Measurements from ENCODE around the gene DNAH3.
"Not testable (repeated sequence)": the region's sequence is repeated elsewhere in the genome, so short reads cannot be mapped to it uniquely, and the experiment has no call there.

Gene DNAH3

GRCh38 chr16:21156767-21157467 is 6.3 kb upstream of the DNAH3 start:
- H3K9me3 ChIP-seq (ENCODE audit: control insufficient read depth, insufficient read depth, low read length) = no peaks in the 10 kb centered on the region
- peaks cover 15% of the 10 kb centered on the region for H3K36me3 ChIP-seq (ENCODE audit: control insufficient read depth, insufficient read depth, low read length)
- H3K9ac ChIP-seq (ENCODE audit: low read depth, low read length) = no peak overlapping the region
- H3K4me1 ChIP-seq (ENCODE audit: control insufficient read depth, insufficient read depth, low read length) = peaks cover 14% of the 10 kb centered on the region
- no peak overlapping the region for H3K27ac ChIP-seq (ENCODE audit: low read depth, low read length)
- no peak overlapping the region for H3K4me3 ChIP-seq (ENCODE audit: low read depth, low read length)
- peaks cover 9% of the 10 kb centered on the region for H3K27me3 ChIP-seq (ENCODE audit: control insufficient read depth, insufficient read depth, low read length)

DNA sequence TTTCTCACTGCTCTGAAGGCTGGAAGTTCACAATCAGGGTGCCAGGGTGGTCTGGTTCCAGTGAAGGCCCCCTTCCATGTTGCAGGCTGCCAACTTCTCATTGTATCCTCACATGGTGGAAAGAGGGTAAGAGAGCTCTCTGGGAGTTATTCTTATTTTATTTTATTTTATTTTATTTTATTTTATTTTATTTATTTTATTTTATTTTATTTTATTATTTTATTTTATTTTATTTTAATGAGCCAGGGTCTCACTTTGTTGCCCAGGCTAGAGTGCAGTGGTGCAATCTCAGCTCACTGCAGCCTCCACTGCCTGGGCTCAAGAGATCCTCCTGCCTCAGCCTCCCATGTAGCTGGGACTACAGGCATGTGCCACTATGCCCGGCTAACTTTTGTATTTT is 5.4 kb upstream of the DNAH3 start:
- H3K27me3 ChIP-seq (ENCODE audit: control insufficient read depth, insufficient read depth, low read length); H3K36me3 ChIP-seq (ENCODE audit: control insufficient read depth, insufficient read depth, low read length); H3K4me3 ChIP-seq (ENCODE audit: low read depth, low read length); H3K27ac ChIP-seq (ENCODE audit: low read depth, low read length); H3K9ac ChIP-seq (ENCODE audit: low read depth, low read length); H3K9me3 ChIP-seq (ENCODE audit: control insufficient read depth, insufficient read depth, low read length): not testable (repeated sequence)
- H3K4me1 ChIP-seq (ENCODE audit: control insufficient read depth, insufficient read depth, low read length) = peaks cover 14% of the 10 kb centered on the region

DNA sequence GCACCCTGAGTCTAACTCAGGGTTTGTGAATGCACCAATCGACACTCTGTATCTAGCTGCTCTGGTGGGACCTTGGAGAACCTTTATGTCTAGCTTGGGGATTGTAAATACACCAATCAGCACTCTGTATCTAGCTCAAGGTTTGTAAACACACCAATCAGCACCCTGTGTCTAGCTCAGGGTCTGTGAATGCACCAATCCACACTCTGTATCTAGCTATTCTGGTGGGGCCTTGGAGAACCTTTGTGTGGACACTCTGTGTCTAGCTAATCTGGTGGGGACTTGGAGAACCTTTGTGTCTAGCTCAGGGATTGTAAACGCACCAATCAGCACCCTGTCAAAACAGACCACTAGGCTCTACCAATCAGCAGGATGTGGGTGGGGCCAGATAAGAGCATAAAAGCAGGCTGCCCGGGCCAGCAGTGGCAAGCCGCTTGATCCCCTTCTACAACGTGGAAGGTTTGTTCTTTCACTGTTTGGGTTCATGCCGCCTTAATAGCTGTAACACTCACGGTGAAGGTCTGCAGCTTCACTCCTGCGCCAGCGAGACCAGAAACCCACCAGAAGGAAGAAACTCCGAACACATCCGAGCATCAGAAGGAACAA is 2.6 kb upstream of the DNAH3 start:
- not testable (repeated sequence) for H3K9me3 ChIP-seq (ENCODE audit: control insufficient read depth, insufficient read depth, low read length); H3K4me1 ChIP-seq (ENCODE audit: control insufficient read depth, insufficient read depth, low read length); H3K9ac ChIP-seq (ENCODE audit: low read depth, low read length); H3K36me3 ChIP-seq (ENCODE audit: control insufficient read depth, insufficient read depth, low read length); H3K4me3 ChIP-seq (ENCODE audit: low read depth, low read length); H3K27me3 ChIP-seq (ENCODE audit: control insufficient read depth, insufficient read depth, low read length); H3K27ac ChIP-seq (ENCODE audit: low read depth, low read length)

DNA sequence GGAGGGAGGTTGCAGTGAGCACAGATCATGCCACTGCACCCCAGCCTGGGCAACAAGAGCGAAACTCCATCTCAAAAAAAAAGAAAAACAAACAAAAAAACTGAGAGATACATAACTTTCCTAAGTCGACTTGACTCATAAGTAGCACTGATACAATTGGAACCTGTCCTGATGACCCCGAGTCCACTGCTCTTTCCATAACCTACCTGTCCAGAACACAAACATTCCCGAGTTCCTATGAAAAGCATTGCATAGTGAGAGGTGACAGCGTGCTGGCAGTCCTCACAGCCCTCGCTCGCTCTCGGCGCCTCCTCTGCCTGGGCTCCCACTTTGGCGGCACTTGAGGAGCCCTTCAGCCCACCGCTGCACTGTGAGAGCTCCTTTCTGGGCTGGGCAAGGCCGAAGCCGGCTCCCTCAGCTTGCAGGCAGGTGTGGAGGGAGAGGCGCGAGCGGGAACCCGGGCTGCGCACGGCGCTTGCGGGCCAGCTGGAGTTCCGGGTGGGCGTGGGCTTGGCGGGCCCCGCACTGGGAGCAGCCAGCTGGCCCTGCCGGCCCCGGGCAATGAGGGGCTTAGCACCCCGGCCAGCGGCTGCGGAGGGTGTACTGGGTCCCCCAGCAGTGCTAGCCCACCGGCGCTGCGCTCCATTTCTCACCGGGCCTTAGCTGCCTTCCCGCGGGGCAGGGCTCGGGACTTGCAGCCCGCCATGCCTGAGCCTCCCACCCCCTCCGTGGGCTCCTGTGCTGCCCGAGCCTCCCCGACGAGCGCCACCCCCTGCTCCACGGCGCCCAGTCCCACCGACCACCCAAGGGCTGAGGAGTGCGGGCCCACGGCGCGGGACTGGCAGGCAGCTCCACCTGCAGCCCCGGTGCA is 1.7 kb upstream of the DNAH3 start:
- H3K27me3 ChIP-seq (ENCODE audit: control insufficient read depth, insufficient read depth, low read length); H3K36me3 ChIP-seq (ENCODE audit: control insufficient read depth, insufficient read depth, low read length); H3K9ac ChIP-seq (ENCODE audit: low read depth, low read length); H3K9me3 ChIP-seq (ENCODE audit: control insufficient read depth, insufficient read depth, low read length); H3K27ac ChIP-seq (ENCODE audit: low read depth, low read length); H3K4me1 ChIP-seq (ENCODE audit: control insufficient read depth, insufficient read depth, low read length); H3K4me3 ChIP-seq (ENCODE audit: low read depth, low read length): not testable (repeated sequence)

GRCh38 chr16:21145738-21146137 is 4.9 kb downstream of the DNAH3 start:
- Histone ChIP-seq H3K27ac (ENCODE audit: low read depth, low read length) (no peak overlapping the region), H3K36me3 (ENCODE audit: control insufficient read depth, insufficient read depth, low read length) (no peaks in the 10 kb centered on the region), H3K4me3 (ENCODE audit: low read depth, low read length) (no peak overlapping the region), H3K27me3 (ENCODE audit: control insufficient read depth, insufficient read depth, low read length) (no peaks in the 10 kb centered on the region), H3K9ac (ENCODE audit: low read depth, low read length) (no peak overlapping the region), H3K9me3 (ENCODE audit: control insufficient read depth, insufficient read depth, low read length) (no peaks in the 10 kb centered on the region), H3K4me1 (ENCODE audit: control insufficient read depth, insufficient read depth, low read length) (no peaks in the 10 kb centered on the region)

- no peak overlapping the region for H3K27ac ChIP-seq (ENCODE audit: low read depth, low read length)
- no peaks in the 10 kb centered on the region for H3K27me3 ChIP-seq (ENCODE audit: control insufficient read depth, insufficient read depth, low read length)
- H3K4me1 ChIP-seq (ENCODE audit: control insufficient read depth, insufficient read depth, low read length) = 0 out of 2 replicates have a peak, but pooled peaks cover 4% of the 10 kb centered on the region
- H3K9me3 ChIP-seq (ENCODE audit: control insufficient read depth, insufficient read depth, low read length) = no peaks in the 10 kb centered on the region
- no peaks in the 10 kb centered on the region for H3K36me3 ChIP-seq (ENCODE audit: control insufficient read depth, insufficient read depth, low read length)
- H3K4me3 ChIP-seq (ENCODE audit: low read depth, low read length) = no peak overlapping the region
- no peak overlapping the region for H3K9ac ChIP-seq (ENCODE audit: low read depth, low read length)
These were observed 16.6 kb downstream of the DNAH3 start for GRCh38 chr16:21134053-21134452.

GRCh38 chr16:21130811-21131210 is 19.8 kb downstream of the DNAH3 start:
- H3K9me3 ChIP-seq (ENCODE audit: control insufficient read depth, insufficient read depth, low read length) = no peaks in the 10 kb centered on the region
- no peaks in the 10 kb centered on the region for H3K36me3 ChIP-seq (ENCODE audit: control insufficient read depth, insufficient read depth, low read length)
- peaks cover 16% of the 10 kb centered on the region for H3K4me1 ChIP-seq (ENCODE audit: control insufficient read depth, insufficient read depth, low read length)
- no peak overlapping the region for H3K4me3 ChIP-seq (ENCODE audit: low read depth, low read length)
- H3K9ac ChIP-seq (ENCODE audit: low read depth, low read length) = no peak overlapping the region
- no peaks in the 10 kb centered on the region for H3K27me3 ChIP-seq (ENCODE audit: control insufficient read depth, insufficient read depth, low read length)
- no peak overlapping the region for H3K27ac ChIP-seq (ENCODE audit: low read depth, low read length)

GRCh38 chr16:21128991-21129390 is 21.7 kb downstream of the DNAH3 start:
- Histone ChIP-seq H3K4me1 (ENCODE audit: control insufficient read depth, insufficient read depth, low read length) (peaks cover 16% of the 10 kb centered on the region), H3K9ac (ENCODE audit: low read depth, low read length) (no peak overlapping the region), H3K36me3 (ENCODE audit: control insufficient read depth, insufficient read depth, low read length) (no peaks in the 10 kb centered on the region), H3K4me3 (ENCODE audit: low read depth, low read length) (no peak overlapping the region), H3K27ac (ENCODE audit: low read depth, low read length) (no peak overlapping the region), H3K27me3 (ENCODE audit: control insufficient read depth, insufficient read depth, low read length) (no peaks in the 10 kb centered on the region), H3K9me3 (ENCODE audit: control insufficient read depth, insufficient read depth, low read length) (no peaks in the 10 kb centered on the region)

DNA sequence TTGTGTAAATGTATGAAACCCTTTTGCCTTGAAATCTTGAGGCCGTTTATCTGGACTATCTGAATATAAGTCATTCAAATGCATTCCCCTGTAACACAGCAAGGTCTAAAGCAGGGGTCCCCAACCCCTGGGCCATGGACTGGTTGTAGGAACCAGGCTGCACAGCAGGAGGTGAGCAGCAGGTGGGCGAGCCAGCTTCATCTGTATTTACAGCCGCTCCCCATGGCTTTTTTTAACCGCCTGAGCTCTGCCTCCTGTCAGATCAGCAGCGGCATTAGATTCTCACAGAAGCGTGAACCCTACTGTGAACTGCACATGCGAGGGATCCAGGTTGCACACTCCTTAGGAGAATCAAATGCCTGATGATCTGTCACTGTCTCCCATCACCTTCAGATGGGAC is 24.1 kb downstream of the DNAH3 start:
- Histone ChIP-seq H3K9me3 (ENCODE audit: control insufficient read depth, insufficient read depth, low read length) (no peaks in the 10 kb centered on the region), H3K27ac (ENCODE audit: low read depth, low read length) (no peak overlapping the region), H3K9ac (ENCODE audit: low read depth, low read length) (no peak overlapping the region), H3K4me3 (ENCODE audit: low read depth, low read length) (no peak overlapping the region), H3K36me3 (ENCODE audit: control insufficient read depth, insufficient read depth, low read length) (no peaks in the 10 kb centered on the region), H3K27me3 (ENCODE audit: control insufficient read depth, insufficient read depth, low read length) (no peaks in the 10 kb centered on the region), H3K4me1 (ENCODE audit: control insufficient read depth, insufficient read depth, low read length) (peaks cover 16% of the 10 kb centered on the region)

GRCh38 chr16:21125191-21125590 is 25.5 kb downstream of the DNAH3 start:
- no peaks in the 10 kb centered on the region for H3K9me3 ChIP-seq (ENCODE audit: control insufficient read depth, insufficient read depth, low read length)
- H3K27me3 ChIP-seq (ENCODE audit: control insufficient read depth, insufficient read depth, low read length) = no peaks in the 10 kb centered on the region
- no peak overlapping the region for H3K27ac ChIP-seq (ENCODE audit: low read depth, low read length)
- peaks cover 12% of the 10 kb centered on the region for H3K4me1 ChIP-seq (ENCODE audit: control insufficient read depth, insufficient read depth, low read length)
- H3K9ac ChIP-seq (ENCODE audit: low read depth, low read length) = no peak overlapping the region
- no peaks in the 10 kb centered on the region for H3K36me3 ChIP-seq (ENCODE audit: control insufficient read depth, insufficient read depth, low read length)
- no peak overlapping the region for H3K4me3 ChIP-seq (ENCODE audit: low read depth, low read length)

GRCh38 chr16:21120976-21121520 is 29.6 kb downstream of the DNAH3 start:
- Histone ChIP-seq H3K4me3 (ENCODE audit: low read depth, low read length) (no peak overlapping the region), H3K4me1 (ENCODE audit: control insufficient read depth, insufficient read depth, low read length) (peaks cover 9% of the 10 kb centered on the region), H3K36me3 (ENCODE audit: control insufficient read depth, insufficient read depth, low read length) (no peaks in the 10 kb centered on the region), H3K9ac (ENCODE audit: low read depth, low read length) (no peak overlapping the region), H3K27ac (ENCODE audit: low read depth, low read length) (no peak overlapping the region), H3K9me3 (ENCODE audit: control insufficient read depth, insufficient read depth, low read length) (no peaks in the 10 kb centered on the region), H3K27me3 (ENCODE audit: control insufficient read depth, insufficient read depth, low read length) (no peaks in the 10 kb centered on the region)
